Measurements from ENCODE around the gene MSX1. TPM values are rescaled to one million over a fixed set of nuclear protein-coding genes. Genes with fewer than 3 reads are reported as not detected.
"Not testable (repeated sequence)": the region's sequence is repeated elsewhere in the genome, so short reads cannot be mapped to it uniquely, and the experiment has no call there.

Gene MSX1
- total RNA-seq, 2 donors from 2014 or later, result 1.4 to 2.9 TPM

GRCh38 chr4:4819213-4819606, 40.3 kb upstream of the MSX1 start:
- Histone ChIP-seq H3K9me3 (peaks cover 0 to 13% of the 10 kb centered on the region in 2 donors), H3K27ac (no peak overlapping the region), H3K4me3 (no peak overlapping the region), H3K36me3 (no peaks in the 10 kb centered on the region), H3K27me3 (no peaks in the 10 kb centered on the region), H3K4me1 (no peaks in the 10 kb centered on the region)
- DNase-seq (ENCODE audit: low spot score), result no peak
- no peak for TF ChIP-seq CTCF (IDR thresholded peaks at IDR 0.05)

- Histone ChIP-seq H3K27me3 (no peaks in the 10 kb centered on the region), H3K9me3 (peaks cover 0 to 13% of the 10 kb centered on the region in 2 donors), H3K27ac (no peak overlapping the region), H3K4me1 (no peaks in the 10 kb centered on the region), H3K4me3 (no peak overlapping the region), H3K36me3 (no peaks in the 10 kb centered on the region)
- no peak for TF ChIP-seq CTCF (IDR thresholded peaks at IDR 0.05)
- DNase-seq (ENCODE audit: low spot score), result no peak
Measured at GRCh38 chr4:4820261-4820660, 39.2 kb upstream of the MSX1 start.

- DNase-seq (ENCODE audit: low spot score), result no peak
- Histone ChIP-seq H3K27me3 (no peaks in the 10 kb centered on the region), H3K27ac (no peak overlapping the region), H3K4me3 (no peak overlapping the region), H3K36me3 (no peaks in the 10 kb centered on the region), H3K9me3 (peaks cover 0 to 13% of the 10 kb centered on the region in 2 donors), H3K4me1 (no peaks in the 10 kb centered on the region)
- no peak for TF ChIP-seq CTCF (IDR thresholded peaks at IDR 0.05)
Measured at GRCh38 chr4:4820739-4821138, 38.7 kb upstream of the MSX1 start.

GRCh38 chr4:4821577-4821976, 37.9 kb upstream of the MSX1 start:
- H3K4me1 ChIP-seq, result no peaks in the 10 kb centered on the region
- no peaks in the 10 kb centered on the region for H3K27me3 ChIP-seq
- peaks cover 0 to 13% of the 10 kb centered on the region in 2 donors for H3K9me3 ChIP-seq
- no peak overlapping the region for H3K4me3 ChIP-seq
- DNase-seq (ENCODE audit: low spot score), result no peak
- TF ChIP-seq CTCF (IDR thresholded peaks at IDR 0.05), result no peak
- H3K36me3 ChIP-seq, result no peaks in the 10 kb centered on the region
- no peak overlapping the region for H3K27ac ChIP-seq

- H3K27ac ChIP-seq; H3K4me3 ChIP-seq; DNase-seq (ENCODE audit: low spot score); H3K9me3 ChIP-seq; H3K4me1 ChIP-seq; H3K27me3 ChIP-seq; H3K36me3 ChIP-seq: not testable (repeated sequence)
Measured at GRCh38 chr4:4822286-4822685, 37.2 kb upstream of the MSX1 start.

GRCh38 chr4:4823621-4824162, 35.8 kb upstream of the MSX1 start:
- no peaks in the 10 kb centered on the region for H3K27me3 ChIP-seq
- no peak for TF ChIP-seq CTCF (IDR thresholded peaks at IDR 0.05)
- H3K9me3 ChIP-seq, result peaks cover 0 to 6% of the 10 kb centered on the region in 2 donors
- no peak for DNase-seq (ENCODE audit: low spot score)
- no peak overlapping the region for H3K4me3 ChIP-seq
- no peaks in the 10 kb centered on the region for H3K4me1 ChIP-seq
- no peak overlapping the region for H3K27ac ChIP-seq
- no peaks in the 10 kb centered on the region for H3K36me3 ChIP-seq
